HG03025 (cell line): Measurements from ENCODE around the gene PDIA5.

Source experiments
- ATAC-seq: cut with Tn5 transposase; IDR thresholded peaks from one replicate; pipeline ENCODE4 v1.9.1; 2021; ENCODE audit warnings: mild to moderate bottlenecking, moderate library complexity; ENCODE audit not compliant: unreplicated experiment, low FRiP score

PDIA5 gene

GRCh38 chr3:123066896-123067688 lies at the start of gene PDIA5:
Gene PDIA5, plus strand, starts transcription at chr3:123067025. Its CDS starts 140 bp downstream, at chr3:123067165.
- peak; percentile 70 for ATAC-seq

- no peak for ATAC-seq
Observed at GRCh38 chr3:123018683-123019082, 48.1 kb upstream of the PDIA5 start.

GRCh38 chr3:123019161-123019560 lies 47.7 kb upstream of the PDIA5 start:
- no peak for ATAC-seq

GRCh38 chr3:123019591-123019990 lies 47.2 kb upstream of the PDIA5 start:
- no peak for ATAC-seq

GRCh38 chr3:123020709-123021108 lies 46.1 kb upstream of the PDIA5 start:
- no peak for ATAC-seq

GRCh38 chr3:123021388-123021787 lies 45.4 kb upstream of the PDIA5 start:
- no peak for ATAC-seq

- no peak for ATAC-seq
Observed at GRCh38 chr3:123021996-123022510, 44.8 kb upstream of the PDIA5 start.

- ATAC-seq = no peak
Observed at GRCh38 chr3:123024056-123024455, 42.8 kb upstream of the PDIA5 start.

- ATAC-seq = no peak
Observed at GRCh38 chr3:123025642-123026521, 40.9 kb upstream of the PDIA5 start.

- no peak for ATAC-seq
Observed at GRCh38 chr3:123026565-123027291, 40.1 kb upstream of the PDIA5 start.

- ATAC-seq = no peak
Observed at GRCh38 chr3:123027292-123028232, 39.3 kb upstream of the PDIA5 start, which contains the start of gene SEMA5B. Gene SEMA5B, minus strand, starts transcription at chr3:123027763. Its CDS starts 66,500 bp downstream, at chr3:122961263.

GRCh38 chr3:123028233-123028828 lies 38.5 kb upstream of the PDIA5 start:
- ATAC-seq = no peak

GRCh38 chr3:123031051-123031450 lies 35.8 kb upstream of the PDIA5 start:
- no peak for ATAC-seq

- ATAC-seq = no peak
Observed at GRCh38 chr3:123032057-123032456, 34.8 kb upstream of the PDIA5 start.

- ATAC-seq = no peak
Observed at GRCh38 chr3:123034120-123034519, 32.7 kb upstream of the PDIA5 start.

- ATAC-seq = no peak
Observed at GRCh38 chr3:123034996-123035395, 31.8 kb upstream of the PDIA5 start.

GRCh38 chr3:123036352-123037014 lies 30.3 kb upstream of the PDIA5 start:
- ATAC-seq = no peak

GRCh38 chr3:123037015-123037375 lies 29.8 kb upstream of the PDIA5 start:
- ATAC-seq = no peak

GRCh38 chr3:123038751-123039150 lies 28.1 kb upstream of the PDIA5 start:
- no peak for ATAC-seq
